ENCODE measurements around the gene UBR4.

DNA sequence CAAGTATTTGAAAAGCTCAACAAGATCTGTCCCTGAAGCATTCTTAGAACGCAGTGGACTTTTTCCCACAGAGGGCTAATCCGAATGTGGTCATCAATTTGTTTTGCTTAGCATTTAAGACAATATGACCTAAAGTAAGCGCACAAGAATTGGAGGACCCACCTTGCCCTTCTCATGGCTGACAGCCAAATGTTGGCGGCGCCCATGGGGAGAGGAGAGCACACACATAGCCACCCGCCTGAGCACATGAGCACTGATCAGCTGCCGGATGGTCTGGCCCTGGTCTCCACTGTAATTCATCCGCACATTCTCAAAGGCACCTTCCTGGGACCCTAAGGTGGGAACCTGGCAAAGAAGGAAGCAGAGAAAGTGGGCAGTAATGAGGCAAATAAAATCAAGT is 52.4 kb downstream of the UBR4 start:
- no peak for TF ChIP-seq EZH2phosphoT487 (IDR thresholded peaks at IDR 0.05; ENCODE audit: borderline replicate concordance, low read length)
- TF ChIP-seq, protein P1, sequence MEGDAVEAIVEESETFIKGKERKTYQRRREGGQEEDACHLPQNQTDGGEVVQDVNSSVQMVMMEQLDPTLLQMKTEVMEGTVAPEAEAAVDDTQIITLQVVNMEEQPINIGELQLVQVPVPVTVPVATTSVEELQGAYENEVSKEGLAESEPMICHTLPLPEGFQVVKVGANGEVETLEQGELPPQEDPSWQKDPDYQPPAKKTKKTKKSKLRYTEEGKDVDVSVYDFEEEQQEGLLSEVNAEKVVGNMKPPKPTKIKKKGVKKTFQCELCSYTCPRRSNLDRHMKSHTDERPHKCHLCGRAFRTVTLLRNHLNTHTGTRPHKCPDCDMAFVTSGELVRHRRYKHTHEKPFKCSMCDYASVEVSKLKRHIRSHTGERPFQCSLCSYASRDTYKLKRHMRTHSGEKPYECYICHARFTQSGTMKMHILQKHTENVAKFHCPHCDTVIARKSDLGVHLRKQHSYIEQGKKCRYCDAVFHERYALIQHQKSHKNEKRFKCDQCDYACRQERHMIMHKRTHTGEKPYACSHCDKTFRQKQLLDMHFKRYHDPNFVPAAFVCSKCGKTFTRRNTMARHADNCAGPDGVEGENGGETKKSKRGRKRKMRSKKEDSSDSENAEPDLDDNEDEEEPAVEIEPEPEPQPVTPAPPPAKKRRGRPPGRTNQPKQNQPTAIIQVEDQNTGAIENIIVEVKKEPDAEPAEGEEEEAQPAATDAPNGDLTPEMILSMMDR (IDR thresholded peaks at IDR 0.05; ENCODE audit: low read depth, low read length, poor library complexity, severe bottlenecking): no peak

All from DOHH2 (cell line).